Measurements from ENCODE around the gene SHE.
"Not testable (repeated sequence)": the region's sequence is repeated elsewhere in the genome, so short reads cannot be mapped to it uniquely, and the experiment has no call there.

Gene SHE

DNA sequence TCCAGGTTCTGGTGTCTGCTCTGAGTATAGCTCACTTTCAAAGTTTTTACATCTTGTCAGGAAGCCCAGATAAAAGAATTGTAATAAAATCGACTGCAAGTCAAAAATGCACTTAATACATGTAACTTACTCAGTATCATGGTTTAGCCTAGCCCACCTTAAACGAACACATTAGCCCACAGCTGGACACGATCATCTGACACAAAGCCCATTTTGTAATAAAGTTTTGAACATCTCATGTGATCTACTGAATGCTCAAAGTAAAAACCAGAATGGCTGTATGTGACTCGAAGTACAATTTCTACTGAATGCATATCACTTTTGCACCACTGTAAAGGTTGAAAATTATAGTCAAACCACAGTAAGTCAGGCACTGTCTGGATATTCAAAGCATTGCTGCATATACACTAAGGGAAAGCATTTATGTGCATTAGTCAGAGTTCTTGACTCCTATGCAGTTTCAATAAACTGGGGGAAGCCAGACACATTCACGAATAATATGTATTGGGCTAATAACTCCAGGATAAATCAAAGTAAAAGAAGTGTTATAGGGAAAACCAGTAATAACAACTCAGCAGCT is 12.4 kb downstream of the SHE start:
- no peak overlapping the region for H3K4me2 ChIP-seq (ENCODE audit: low read depth, low read length)

DNA sequence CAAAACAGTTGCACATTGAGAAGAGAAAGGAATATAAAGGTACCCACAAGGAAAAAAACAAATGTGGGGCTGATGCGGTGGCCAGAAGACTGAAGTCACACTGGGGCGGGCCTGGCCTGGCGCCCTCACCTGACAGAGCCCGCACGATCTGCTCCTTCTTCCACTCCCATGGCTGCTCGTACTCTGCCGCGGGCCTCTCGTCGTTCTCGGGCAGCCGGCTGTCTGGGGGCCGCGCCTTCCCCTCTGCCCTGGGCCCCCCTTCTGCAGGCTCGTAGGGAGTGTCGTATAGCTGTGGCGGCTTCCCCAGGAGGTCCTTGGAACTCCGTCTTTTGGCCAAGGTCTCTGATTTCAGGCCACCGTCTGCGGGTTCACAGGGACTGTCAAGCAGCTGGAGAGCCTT is 13.3 kb downstream of the SHE start:
- DNase-seq = no peak
- H3K4me2 ChIP-seq (ENCODE audit: low read depth, low read length) = no peak overlapping the region
- no peaks in the 10 kb centered on the region for H3K36me3 ChIP-seq (replicated peaks; ENCODE audit: insufficient read depth, low read length)
- H3K27me3 ChIP-seq (replicated peaks; ENCODE audit: insufficient read depth, low read length) = no peaks in the 10 kb centered on the region
- no peak overlapping the region for H3K4me3 ChIP-seq (ENCODE audit: low read length)
- no peaks in the 10 kb centered on the region for H3K9me2 ChIP-seq (replicated peaks; ENCODE audit: insufficient read depth, low read length)
- H3K9me3 ChIP-seq (replicated peaks; ENCODE audit: insufficient read depth, low read length) = no peaks in the 10 kb centered on the region
- TF ChIP-seq CTCF (IDR thresholded peaks at IDR 0.05; ENCODE audit: low read length) (no peak), EZH2phosphoT487 (IDR thresholded peaks at IDR 0.05; ENCODE audit: low read length) (no peak)
- H4K20me1 ChIP-seq (ENCODE audit: insufficient read depth, low read length) = no peaks in the 10 kb centered on the region
- H2AFZ ChIP-seq (ENCODE audit: low read length) = no peak overlapping the region
- no peaks in the 10 kb centered on the region for H3K79me2 ChIP-seq (ENCODE audit: low read length)
- no peak overlapping the region for H3K9ac ChIP-seq (ENCODE audit: low read length)
- peaks cover 10% of the 10 kb centered on the region; the same call in 1 of the 2 replicates for H3K4me1 ChIP-seq (ENCODE audit: low read length)
- H3F3A ChIP-seq (ENCODE audit: insufficient read depth, low read length) = no peaks in the 10 kb centered on the region
- H3K27ac ChIP-seq (ENCODE audit: low read length) = no peak overlapping the region

More for the DNA sequence above, 12.4 kb downstream of the SHE start:
- TF ChIP-seq CTCF (IDR thresholded peaks at IDR 0.05; ENCODE audit: low read length) (no peak), EZH2phosphoT487 (IDR thresholded peaks at IDR 0.05; ENCODE audit: low read length) (no peak), EZH2 (optimal IDR thresholded peaks at IDR 0.05; ENCODE audit: low read depth, low read length) (no peak)
- Histone ChIP-seq H2AFZ (ENCODE audit: low read length) (no peak overlapping the region), H3K36me3 (replicated peaks; ENCODE audit: insufficient read depth, low read length) (no peaks in the 10 kb centered on the region), H3K79me2 (ENCODE audit: low read length) (no peaks in the 10 kb centered on the region), H3K9ac (ENCODE audit: low read length) (no peak overlapping the region), H3K27ac (ENCODE audit: low read length) (no peak overlapping the region), H3K9me3 (replicated peaks; ENCODE audit: insufficient read depth, low read length) (no peaks in the 10 kb centered on the region), H3K27me3 (replicated peaks; ENCODE audit: insufficient read depth, low read length) (no peaks in the 10 kb centered on the region), H3K4me1 (ENCODE audit: low read length) (peaks cover 10% of the 10 kb centered on the region; the same call in 1 of the 2 replicates), H3K4me3 (ENCODE audit: low read length) (no peak overlapping the region), H3K9me2 (replicated peaks; ENCODE audit: insufficient read depth, low read length) (no peaks in the 10 kb centered on the region), H3F3A (ENCODE audit: insufficient read depth, low read length) (no peaks in the 10 kb centered on the region), H4K20me1 (ENCODE audit: insufficient read depth, low read length) (no peaks in the 10 kb centered on the region)
- DNase-seq = no peak

GRCh38 chr1:154486756-154487155 is 15.5 kb downstream of the SHE start:
- not testable (repeated sequence) for H3K9me2 ChIP-seq (replicated peaks; ENCODE audit: insufficient read depth, low read length); H4K20me1 ChIP-seq (ENCODE audit: insufficient read depth, low read length); H3K4me2 ChIP-seq (ENCODE audit: low read depth, low read length); H3K9me3 ChIP-seq (replicated peaks; ENCODE audit: insufficient read depth, low read length); H3K27me3 ChIP-seq (replicated peaks; ENCODE audit: insufficient read depth, low read length); H3K79me2 ChIP-seq (ENCODE audit: low read length); H3K27ac ChIP-seq (ENCODE audit: low read length); H3K9ac ChIP-seq (ENCODE audit: low read length); H3K36me3 ChIP-seq (replicated peaks; ENCODE audit: insufficient read depth, low read length); H3K4me1 ChIP-seq (ENCODE audit: low read length); H2AFZ ChIP-seq (ENCODE audit: low read length); DNase-seq; H3F3A ChIP-seq (ENCODE audit: insufficient read depth, low read length); H3K4me3 ChIP-seq (ENCODE audit: low read length)

DNA sequence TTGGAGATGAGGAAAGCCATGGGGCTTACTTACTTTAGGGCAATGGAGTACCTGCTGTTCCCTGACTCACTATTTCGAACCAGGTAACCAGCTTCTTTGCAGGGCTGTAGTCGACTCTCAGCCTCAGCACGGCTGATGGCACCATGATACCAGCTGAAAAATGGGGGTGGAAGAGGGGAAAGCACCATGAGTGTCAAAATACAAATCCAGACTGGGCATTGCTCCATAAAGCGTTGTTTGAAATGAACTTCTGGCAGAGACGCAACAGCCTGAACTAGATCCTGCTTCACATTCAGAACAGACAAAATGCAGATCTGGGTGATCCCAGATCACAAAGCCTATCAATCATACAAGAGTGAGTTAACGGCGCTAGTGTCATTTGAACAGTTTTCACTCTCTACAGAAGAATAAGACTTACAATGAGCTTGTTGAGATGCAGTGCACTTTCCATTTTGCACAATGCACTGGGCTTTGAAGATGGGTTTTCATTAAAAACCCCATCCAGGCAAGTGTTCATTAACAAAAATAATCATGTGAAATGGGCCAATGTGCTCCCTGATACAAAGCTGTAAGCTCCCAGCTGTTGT is 16.2 kb downstream of the SHE start:
- no peak overlapping the region for H3K9ac ChIP-seq (ENCODE audit: low read length)
- H3K4me3 ChIP-seq (ENCODE audit: low read length) = no peak overlapping the region
- H3K27me3 ChIP-seq (replicated peaks; ENCODE audit: insufficient read depth, low read length) = no peaks in the 10 kb centered on the region
- H3K27ac ChIP-seq (ENCODE audit: low read length) = no peak overlapping the region
- no peaks in the 10 kb centered on the region for H3K36me3 ChIP-seq (replicated peaks; ENCODE audit: insufficient read depth, low read length)
- no peaks in the 10 kb centered on the region for H3K9me2 ChIP-seq (replicated peaks; ENCODE audit: insufficient read depth, low read length)
- no peaks in the 10 kb centered on the region for H3K79me2 ChIP-seq (ENCODE audit: low read length)
- no peak overlapping the region for H2AFZ ChIP-seq (ENCODE audit: low read length)
- H3K9me3 ChIP-seq (replicated peaks; ENCODE audit: insufficient read depth, low read length) = no peaks in the 10 kb centered on the region
- no peaks in the 10 kb centered on the region for H4K20me1 ChIP-seq (ENCODE audit: insufficient read depth, low read length)
- no peak overlapping the region for H3K4me2 ChIP-seq (ENCODE audit: low read depth, low read length)
- no peaks in the 10 kb centered on the region for H3F3A ChIP-seq (ENCODE audit: insufficient read depth, low read length)
- no peaks in the 10 kb centered on the region for H3K4me1 ChIP-seq (ENCODE audit: low read length)
- TF ChIP-seq EZH2phosphoT487 (IDR thresholded peaks at IDR 0.05; ENCODE audit: low read length) (no peak), CTCF (IDR thresholded peaks at IDR 0.05; ENCODE audit: low read length) (no peak), EZH2 (optimal IDR thresholded peaks at IDR 0.05; ENCODE audit: low read depth, low read length) (no peak)
- no peak for DNase-seq
